Measurements from ENCODE around the gene BOC.

GRCh38 chr3:113268311-113268710, 57.0 kb downstream of the BOC start:
- TF ChIP-seq POLR2AphosphoS5 (IDR thresholded peaks at IDR 0.05; ENCODE audit: low read depth) (no peak), CTCF (IDR thresholded peaks at IDR 0.05; ENCODE audit: insufficient read depth, low read length) (no peak), SPI1 (IDR thresholded peaks at IDR 0.05; ENCODE audit: borderline replicate concordance, low read depth) (no peak), REST (IDR thresholded peaks at IDR 0.05; ENCODE audit: insufficient replicate concordance, low read depth) (no peak)

Measured in HL-60 (cell line).